H1 (cell line): ENCODE data around the gene RIT2.
"Not testable (repeated sequence)": the region's sequence is repeated elsewhere in the genome, so short reads cannot be mapped to it uniquely, and the experiment has no call there.

Experiments used
- CBX5 ChIP-seq: fragments of 300-800, 300-1000 bp; sonication (generic); IDR thresholded peaks from 2 replicates; pipeline ENCODE4 v1.7.1; 2016; ENCODE audit warnings: antibody characterized with exemption, low read length, low read depth
- CBX8 ChIP-seq: fragments of 300-800, 300-1000 bp; sonication (generic); IDR thresholded peaks from 2 replicates; pipeline ENCODE4 v1.7.1; 2016; ENCODE audit warnings: low read depth, low read length, borderline replicate concordance
- CTCF ChIP-seq, 3 experiments: IDR thresholded peaks; 1 replicate in 2 of 3; 2 replicates in 1 of 3; pipeline versions ENCODE4 v1.5.1 to v1.6.1; 2011; ENCODE audit warnings: low read length in 3 of 3, mild to moderate bottlenecking in 3 of 3, inconsistent platforms in 2 of 3, low read depth in 1 of 3, moderate library complexity in 1 of 3; ENCODE audit not compliant: insufficient read depth in 1 of 3; ENCODE audit errors: control extremely low read depth in 1 of 3
- EZH2 ChIP-seq: fragments of 200-600 bp; sonication (generic); IDR thresholded peaks from 2 replicates; pipeline ENCODE4 v1.7.1; 2012; ENCODE audit warnings: low read depth, mild to moderate bottlenecking, moderate library complexity, low read length, inconsistent platforms; ENCODE audit not compliant: severe bottlenecking
- KDM1A ChIP-seq: fragments of 200-600, 300-600 bp; sonication (generic); IDR thresholded peaks from 2 replicates; pipeline ENCODE4 v1.7.1; 2016; ENCODE audit warnings: mild to moderate bottlenecking, low read length, borderline replicate concordance
- NRF1 ChIP-seq: IDR thresholded peaks from 2 replicates; pipeline ENCODE4 v1.6.1; 2011; ENCODE audit warnings: mild to moderate bottlenecking, low read depth, low read length, improper control_type of control experiment
- POLR2A ChIP-seq, 2 experiments: IDR thresholded peaks; 1 replicate in 1 of 2; 2 replicates in 1 of 2; pipeline ENCODE4 v1.6.1; 2011; ENCODE audit warnings: low read depth in 2 of 2, low read length in 2 of 2, mild to moderate bottlenecking in 2 of 2; ENCODE audit errors: control extremely low read depth in 1 of 2
- RAD21 ChIP-seq, 2 experiments: IDR thresholded peaks in 1 of 2; conservative IDR thresholded peaks in 1 of 2; 2 replicates each; pipeline ENCODE4 v1.6.1; 2011; ENCODE audit warnings: low read depth in 2 of 2, low read length in 2 of 2, improper control_type of control experiment in 1 of 2, inconsistent platforms in 1 of 2, mild to moderate bottlenecking in 1 of 2, moderate library complexity in 1 of 2
- SIN3A ChIP-seq, 2 experiments: IDR thresholded peaks in 1 of 2; conservative IDR thresholded peaks in 1 of 2; 2 replicates each; pipeline ENCODE4 v1.6.1; 2011 to 2012; ENCODE audit warnings: low read length in 2 of 2, improper control_type of control experiment in 1 of 2, low read depth in 1 of 2, mild to moderate bottlenecking in 1 of 2
- TCF12 ChIP-seq: IDR thresholded peaks from 2 replicates; pipeline ENCODE4 v1.6.1; 2011; ENCODE audit warnings: low read depth, mild to moderate bottlenecking, low read length
- USF2 ChIP-seq: IDR thresholded peaks from 2 replicates; pipeline ENCODE4 v1.6.1; 2011; ENCODE audit warnings: low read length, improper control_type of control experiment
- YY1 ChIP-seq: IDR thresholded peaks from 2 replicates; pipeline ENCODE4 v1.6.1; 2011; ENCODE audit warnings: low read depth, mild to moderate bottlenecking, low read length
- ZNF274 ChIP-seq: IDR thresholded peaks from 2 replicates; pipeline ENCODE4 v1.7.0; 2012; ENCODE audit warnings: low read length, borderline replicate concordance; ENCODE audit errors: extremely low read depth

DNA sequence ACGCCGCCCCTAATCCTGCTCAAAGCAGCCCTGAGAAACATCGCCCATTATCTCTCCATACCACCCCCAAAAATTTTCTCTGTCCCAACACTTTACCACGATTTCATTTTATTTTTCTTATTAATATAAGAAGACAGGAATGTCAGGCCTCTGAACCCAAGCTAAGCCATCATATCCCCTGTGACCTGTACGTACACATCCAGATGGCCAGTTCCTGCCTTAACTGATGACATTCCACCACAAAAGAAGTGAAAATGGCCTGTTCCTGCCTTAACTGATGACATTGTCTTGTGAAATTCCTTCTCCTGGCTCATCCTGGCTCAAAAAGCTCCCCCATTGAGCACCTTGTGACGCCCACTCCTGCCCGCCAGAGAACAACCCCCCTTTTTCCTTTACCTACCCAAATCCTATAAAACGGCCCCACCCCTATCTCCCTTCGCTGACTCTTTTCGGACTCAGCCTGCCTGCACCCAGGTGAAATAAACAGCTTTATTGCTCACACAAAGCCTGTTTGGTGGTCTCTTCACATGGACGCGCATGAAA lies 373.6 kb downstream of the RIT2 start:
- TF ChIP-seq CTCF (IDR thresholded peaks at IDR 0.05; ENCODE audit: control extremely low read depth in 1 of 3, insufficient read depth in 1 of 3, low read depth in 1 of 3, low read length in 3 of 3); SIN3A (conservative IDR thresholded peaks at IDR 0.05 in 1 of 2, IDR thresholded peaks at IDR 0.05 in 1 of 2; ENCODE audit: low read depth in 1 of 2, low read length in 2 of 2); POLR2A (IDR thresholded peaks at IDR 0.05; ENCODE audit: control extremely low read depth in 1 of 2, low read depth in 2 of 2, low read length in 2 of 2); KDM1A; CBX5; RAD21 (IDR thresholded peaks at IDR 0.05 in 1 of 2, conservative IDR thresholded peaks at IDR 0.05 in 1 of 2; ENCODE audit: low read depth in 2 of 2, low read length in 2 of 2); CBX8; YY1; NRF1; ZNF274; EZH2; USF2; TCF12: not testable (repeated sequence)
